Measurements from ENCODE around the gene IL17D.

Gene IL17D

DNA sequence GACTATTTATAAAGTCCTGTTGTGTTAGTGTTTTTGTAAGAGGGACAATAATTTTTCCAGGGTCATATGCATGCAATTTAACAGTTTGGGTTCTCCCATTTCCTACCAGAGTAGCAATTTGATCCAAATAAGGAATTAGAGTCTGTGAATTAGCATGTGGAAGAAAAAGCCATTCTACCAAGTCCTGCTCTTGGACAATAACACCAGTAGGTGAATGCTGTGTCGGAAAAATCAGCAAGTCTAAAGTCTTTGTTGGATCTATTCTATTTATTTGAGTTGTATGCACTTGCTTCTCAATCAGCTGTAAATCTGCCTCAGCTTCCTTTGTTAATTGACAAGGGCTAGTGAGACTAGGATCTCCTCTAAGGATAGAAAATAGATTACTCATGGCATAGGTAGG is 21.4 kb upstream of the IL17D start:
- no peaks in the 10 kb centered on the region for H3K27me3 Mint-ChIP-seq
- H3K4me1 Mint-ChIP-seq (ENCODE audit: low read depth) = no peaks in the 10 kb centered on the region

GRCh38 chr13:20684041-20684440 is 19.5 kb upstream of the IL17D start:
- no peak for DNase-seq
- no peak overlapping the region for H3K27ac Mint-ChIP-seq
- H3K36me3 Mint-ChIP-seq (ENCODE audit: low read depth) = peaks cover 2% of the 10 kb centered on the region
- no peaks in the 10 kb centered on the region for H3K27me3 Mint-ChIP-seq
- no peaks in the 10 kb centered on the region for H3K4me1 Mint-ChIP-seq (ENCODE audit: low read depth)
- H3K4me3 Mint-ChIP-seq = no peak overlapping the region
- no peaks in the 10 kb centered on the region for H3K9me3 Mint-ChIP-seq

More for the DNA sequence above, 21.4 kb upstream of the IL17D start:
- Mint-ChIP-seq H3K9me3 (no peaks in the 10 kb centered on the region), H3K4me3 (no peak overlapping the region), H3K27ac (no peak overlapping the region), H3K36me3 (ENCODE audit: low read depth) (peaks cover 2% of the 10 kb centered on the region)
- DNase-seq = no peak

DNA sequence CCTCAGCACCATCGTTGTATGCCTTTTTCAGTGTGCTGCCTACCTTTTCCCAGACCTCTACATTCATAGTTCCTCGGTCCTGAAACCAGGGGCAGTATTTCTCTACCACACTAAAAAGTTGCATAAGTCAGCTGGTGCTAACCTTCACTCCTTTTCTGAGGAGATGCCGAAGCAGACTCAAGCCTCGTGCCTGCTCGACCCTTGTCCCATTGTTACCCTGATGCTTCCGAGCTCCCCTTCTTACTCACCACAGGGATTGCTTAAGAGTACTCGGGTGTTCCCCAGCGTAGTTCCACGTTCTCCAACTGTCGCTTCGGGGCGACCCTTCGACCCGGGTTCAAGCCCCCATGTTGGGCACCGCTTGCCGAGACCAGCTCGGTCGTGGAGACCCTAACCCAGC is 19.0 kb upstream of the IL17D start:
- Mint-ChIP-seq H3K36me3 (ENCODE audit: low read depth) (peaks cover 2% of the 10 kb centered on the region), H3K4me3 (no peak overlapping the region), H3K27me3 (no peaks in the 10 kb centered on the region), H3K4me1 (ENCODE audit: low read depth) (no peaks in the 10 kb centered on the region), H3K27ac (no peak overlapping the region), H3K9me3 (no peaks in the 10 kb centered on the region)
- DNase-seq = no peak

DNA sequence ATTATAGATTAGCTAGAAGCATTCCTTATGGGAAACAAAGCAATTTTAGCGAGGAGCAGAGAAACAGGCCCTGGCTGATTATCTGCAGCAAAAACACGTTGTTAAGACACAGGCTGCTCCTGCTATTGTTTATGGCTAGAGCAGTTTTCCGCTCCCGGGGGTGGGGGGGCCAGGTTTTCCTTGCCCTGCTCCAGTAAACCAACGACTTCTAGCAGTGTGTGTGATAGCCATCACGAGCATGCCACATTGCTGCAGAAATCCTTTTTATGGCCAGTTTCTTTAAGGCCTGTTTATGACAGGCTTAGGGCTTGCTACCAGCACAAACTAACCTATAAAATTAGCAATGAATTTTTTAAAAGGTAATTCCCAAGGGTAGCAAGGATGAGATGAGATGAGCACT is 18.4 kb upstream of the IL17D start:
- H3K36me3 Mint-ChIP-seq (ENCODE audit: low read depth) = peaks cover 2% of the 10 kb centered on the region
- H3K9me3 Mint-ChIP-seq = no peaks in the 10 kb centered on the region
- no peak overlapping the region for H3K27ac Mint-ChIP-seq
- no peaks in the 10 kb centered on the region for H3K27me3 Mint-ChIP-seq
- no peaks in the 10 kb centered on the region for H3K4me1 Mint-ChIP-seq (ENCODE audit: low read depth)
- DNase-seq = no peak
- no peak overlapping the region for H3K4me3 Mint-ChIP-seq

- H3K4me3 Mint-ChIP-seq = no peak overlapping the region
- H3K27me3 Mint-ChIP-seq = no peaks in the 10 kb centered on the region
- H3K36me3 Mint-ChIP-seq (ENCODE audit: low read depth) = peaks cover 2% of the 10 kb centered on the region
- no peaks in the 10 kb centered on the region for H3K9me3 Mint-ChIP-seq
- DNase-seq = no peak
- H3K4me1 Mint-ChIP-seq (ENCODE audit: low read depth) = no peaks in the 10 kb centered on the region
- no peak overlapping the region for H3K27ac Mint-ChIP-seq
Measured at GRCh38 chr13:20686167-20686566, 17.3 kb upstream of the IL17D start.

GRCh38 chr13:20686863-20687579 is 16.5 kb upstream of the IL17D start:
- no peaks in the 10 kb centered on the region for H3K4me1 Mint-ChIP-seq (ENCODE audit: low read depth)
- no peaks in the 10 kb centered on the region for H3K27me3 Mint-ChIP-seq
- H3K36me3 Mint-ChIP-seq (ENCODE audit: low read depth) = peaks cover 2% of the 10 kb centered on the region
- no peaks in the 10 kb centered on the region for H3K9me3 Mint-ChIP-seq
- no peak for DNase-seq
- no peak overlapping the region for H3K4me3 Mint-ChIP-seq
- H3K27ac Mint-ChIP-seq = no peak overlapping the region

DNA sequence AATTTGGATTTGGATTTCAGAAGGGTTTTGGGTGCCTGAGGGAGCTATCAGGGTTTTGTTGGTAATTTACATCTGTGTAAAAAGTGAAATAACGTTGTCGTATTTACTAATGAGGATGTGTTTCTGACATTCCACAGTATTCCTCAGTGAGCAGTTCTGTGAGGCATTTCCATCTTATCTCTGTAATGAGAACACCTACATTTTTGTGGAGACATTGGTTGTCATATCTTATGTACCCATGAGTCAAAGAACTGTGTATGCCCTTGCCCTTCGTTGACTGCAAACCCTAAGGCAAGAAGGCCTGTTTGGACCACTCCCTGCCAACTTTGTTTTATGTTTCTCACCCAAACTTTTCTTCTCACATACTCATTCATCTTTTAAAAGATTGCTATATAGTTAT is 14.2 kb upstream of the IL17D start:
- no peaks in the 10 kb centered on the region for H3K4me1 Mint-ChIP-seq (ENCODE audit: low read depth)
- no peaks in the 10 kb centered on the region for H3K27me3 Mint-ChIP-seq
- no peak overlapping the region for H3K4me3 Mint-ChIP-seq
- H3K27ac Mint-ChIP-seq = no peak overlapping the region
- H3K36me3 Mint-ChIP-seq (ENCODE audit: low read depth) = peaks cover 2% of the 10 kb centered on the region
- no peaks in the 10 kb centered on the region for H3K9me3 Mint-ChIP-seq
- DNase-seq = no peak

DNA sequence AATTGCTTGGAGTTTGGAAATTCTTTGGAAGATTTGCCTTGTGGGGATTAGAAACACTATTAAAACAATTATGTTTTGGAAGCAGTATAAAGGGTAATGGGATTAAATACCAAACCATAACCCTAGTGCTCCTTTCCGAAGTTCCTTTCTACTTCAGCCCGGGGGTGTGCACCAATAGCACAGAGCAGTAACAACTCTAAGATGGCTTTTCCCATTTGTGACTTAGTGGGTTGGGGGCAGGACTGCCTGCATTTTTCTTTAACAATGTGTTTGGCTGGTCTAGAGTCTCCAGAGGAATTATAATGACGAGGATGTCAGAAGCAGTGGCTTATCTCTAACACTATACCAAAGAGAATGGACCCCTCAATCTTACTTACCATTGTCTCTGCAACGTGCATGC is 11.9 kb upstream of the IL17D start:
- Mint-ChIP-seq H3K27me3 (peaks cover 6% of the 10 kb centered on the region), H3K36me3 (ENCODE audit: low read depth) (no peaks in the 10 kb centered on the region), H3K4me3 (no peak overlapping the region), H3K9me3 (no peaks in the 10 kb centered on the region), H3K27ac (no peak overlapping the region), H3K4me1 (ENCODE audit: low read depth) (no peaks in the 10 kb centered on the region)
- no peak for DNase-seq

- Mint-ChIP-seq H3K36me3 (ENCODE audit: low read depth) (no peaks in the 10 kb centered on the region), H3K4me3 (no peak overlapping the region), H3K9me3 (no peaks in the 10 kb centered on the region), H3K27ac (no peak overlapping the region), H3K27me3 (peaks cover 34% of the 10 kb centered on the region), H3K4me1 (ENCODE audit: low read depth) (peaks cover 1% of the 10 kb centered on the region)
- no peak for DNase-seq
Measured at GRCh38 chr13:20696073-20696472, 7.4 kb upstream of the IL17D start.

- H3K9me3 Mint-ChIP-seq = no peaks in the 10 kb centered on the region
- H3K4me3 Mint-ChIP-seq = no peak overlapping the region
- H3K27me3 Mint-ChIP-seq = peaks cover 47% of the 10 kb centered on the region
- H3K4me1 Mint-ChIP-seq (ENCODE audit: low read depth) = peaks cover 22% of the 10 kb centered on the region
- H3K36me3 Mint-ChIP-seq (ENCODE audit: low read depth) = peaks cover 2% of the 10 kb centered on the region
- no peak for DNase-seq
- no peak overlapping the region for H3K27ac Mint-ChIP-seq
Measured at GRCh38 chr13:20699715-20700114, 3.8 kb upstream of the IL17D start.

DNA sequence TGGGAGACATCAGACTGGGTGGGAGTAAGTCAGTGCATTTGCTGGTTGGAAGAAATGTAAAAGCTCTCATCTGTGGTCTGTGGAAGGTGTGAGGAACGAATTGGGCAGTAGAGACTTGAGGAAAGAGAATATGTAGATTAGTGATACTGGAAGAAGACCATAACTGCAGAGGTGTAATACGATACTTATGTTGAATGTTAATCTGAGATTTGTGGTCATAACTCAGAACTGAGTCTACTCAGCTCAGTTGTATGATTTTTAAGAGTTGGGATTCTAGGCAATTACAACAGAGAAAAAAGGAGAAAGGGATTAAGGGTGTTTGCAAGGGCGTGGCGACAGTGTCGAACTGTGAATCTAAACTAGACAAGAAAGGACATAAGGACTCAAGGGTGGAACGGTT is 3.2 kb upstream of the IL17D start:
- no peak overlapping the region for H3K4me3 Mint-ChIP-seq
- peaks cover 22% of the 10 kb centered on the region for H3K4me1 Mint-ChIP-seq (ENCODE audit: low read depth)
- H3K27ac Mint-ChIP-seq = no peak overlapping the region
- peaks cover 47% of the 10 kb centered on the region for H3K27me3 Mint-ChIP-seq
- no peaks in the 10 kb centered on the region for H3K9me3 Mint-ChIP-seq
- no peak for DNase-seq
- peaks cover 2% of the 10 kb centered on the region for H3K36me3 Mint-ChIP-seq (ENCODE audit: low read depth)

GRCh38 chr13:20701461-20701860 is 2.0 kb upstream of the IL17D start:
- Mint-ChIP-seq H3K27ac (no peak overlapping the region), H3K9me3 (no peaks in the 10 kb centered on the region), H3K4me1 (ENCODE audit: low read depth) (peaks cover 22% of the 10 kb centered on the region), H3K27me3 (peaks cover 42% of the 10 kb centered on the region), H3K4me3 (no peak overlapping the region), H3K36me3 (ENCODE audit: low read depth) (peaks cover 2% of the 10 kb centered on the region)
- no peak for DNase-seq

DNA sequence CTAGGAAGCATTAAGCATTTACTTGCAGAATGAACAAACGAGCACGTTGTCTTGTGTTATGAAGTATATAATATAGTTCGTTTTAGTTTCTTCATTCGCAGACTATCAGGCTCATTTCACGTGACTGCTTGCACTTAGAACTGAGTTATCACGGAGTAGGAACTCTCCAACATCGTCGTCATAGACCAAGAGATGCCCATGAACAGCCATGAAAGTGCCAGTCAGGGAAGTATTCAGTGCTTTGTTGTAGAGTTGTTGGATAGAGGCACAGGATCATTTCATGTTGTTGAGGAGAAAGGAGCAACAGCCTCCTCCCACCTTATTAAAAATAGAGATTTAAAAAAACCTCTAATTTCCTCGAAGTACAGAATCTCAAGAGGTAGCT is 977 bp upstream of the IL17D start:
- Mint-ChIP-seq H3K27me3 (peaks cover 37% of the 10 kb centered on the region), H3K36me3 (ENCODE audit: low read depth) (peaks cover 2% of the 10 kb centered on the region), H3K27ac (no peak overlapping the region), H3K4me1 (ENCODE audit: low read depth) (peaks cover 22% of the 10 kb centered on the region), H3K9me3 (no peaks in the 10 kb centered on the region), H3K4me3 (peak overlapping the region; percentile 88)
- no peak for DNase-seq

- Mint-ChIP-seq H3K27ac (no peak overlapping the region), H3K36me3 (ENCODE audit: low read depth) (peaks cover 2% of the 10 kb centered on the region), H3K9me3 (no peaks in the 10 kb centered on the region), H3K4me3 (no peak overlapping the region), H3K27me3 (peaks cover 30% of the 10 kb centered on the region), H3K4me1 (ENCODE audit: low read depth) (peaks cover 22% of the 10 kb centered on the region)
- peak; percentile 87 for DNase-seq
Measured at GRCh38 chr13:20703780-20704458, 420 bp downstream of the IL17D start.

GRCh38 chr13:20704459-20705069 is 1.1 kb downstream of the IL17D start:
- Mint-ChIP-seq H3K9me3 (no peaks in the 10 kb centered on the region), H3K36me3 (ENCODE audit: low read depth) (peaks cover 2% of the 10 kb centered on the region), H3K27me3 (peaks cover 27% of the 10 kb centered on the region), H3K4me3 (peak overlapping the region; percentile 60), H3K27ac (no peak overlapping the region), H3K4me1 (ENCODE audit: low read depth) (peaks cover 29% of the 10 kb centered on the region)
- DNase-seq = no peak

All from activated T-cell treated with anti-CD3 and anti-CD28 coated beads, Interleukin-2, amount 50 U/mL, for 24 hours (primary cell).